Glutamatergic neuron (in vitro differentiated cells): ENCODE measurements around the gene TBRG4. TPM values are rescaled to one million over a fixed set of nuclear protein-coding genes. Genes with fewer than 3 reads are reported as not detected.

Experiments
- DNase-seq: peaks from one replicate; pipeline ENCODE4 v3.0.0; 2022
- H3K27ac Mint-ChIP-seq: one replicate; pipeline ENCODE4 v1.8.0; 2020; ENCODE audit warnings: mild to moderate bottlenecking, mixed read lengths, inconsistent platforms; ENCODE audit not compliant: unreplicated experiment
- H3K27me3 Mint-ChIP-seq: one replicate; pipeline ENCODE4 v1.8.0; 2020; ENCODE audit warnings: mild to moderate bottlenecking, moderate library complexity, mixed read lengths, inconsistent platforms; ENCODE audit not compliant: unreplicated experiment
- H3K36me3 Mint-ChIP-seq: one replicate; pipeline ENCODE4 v1.8.0; 2020; ENCODE audit warnings: mild to moderate bottlenecking, mixed read lengths, inconsistent platforms; ENCODE audit not compliant: unreplicated experiment
- H3K4me1 Mint-ChIP-seq: one replicate; pipeline ENCODE4 v1.8.0; 2020; ENCODE audit warnings: mild to moderate bottlenecking, low read depth, mixed read lengths, inconsistent platforms; ENCODE audit not compliant: unreplicated experiment
- H3K4me3 Mint-ChIP-seq: one replicate; pipeline ENCODE4 v1.8.0; 2020; ENCODE audit warnings: mild to moderate bottlenecking, mixed read lengths, inconsistent platforms; ENCODE audit not compliant: unreplicated experiment
- H3K9me3 Mint-ChIP-seq: one replicate; pipeline ENCODE4 v1.8.0; 2020; ENCODE audit warnings: mild to moderate bottlenecking, moderate library complexity, mixed read lengths, inconsistent platforms; ENCODE audit not compliant: unreplicated experiment
- total RNA-seq: library from RNA; stranded (reverse); fragmentation: NEBNext Ultra II Directional; extraction: Animal tissue kit (Norgen Biotek cat#: 25700); gene quantifications from one replicate; pipeline ENCODE4 v1.2.1, GENCODE V29; 2021; ENCODE audit not compliant: unreplicated experiment
- TF ChIP-seq, protein P1 (sequence below): fragments of 200-600 bp; sonication (generic); IDR thresholded peaks from one replicate; pipeline ENCODE4 v1.5.0; 2021; ENCODE audit not compliant: partially characterized antibody, unreplicated experiment

TBRG4 gene
- total RNA-seq, 1 donor from 2014 or later, result 90.1 TPM

DNA sequence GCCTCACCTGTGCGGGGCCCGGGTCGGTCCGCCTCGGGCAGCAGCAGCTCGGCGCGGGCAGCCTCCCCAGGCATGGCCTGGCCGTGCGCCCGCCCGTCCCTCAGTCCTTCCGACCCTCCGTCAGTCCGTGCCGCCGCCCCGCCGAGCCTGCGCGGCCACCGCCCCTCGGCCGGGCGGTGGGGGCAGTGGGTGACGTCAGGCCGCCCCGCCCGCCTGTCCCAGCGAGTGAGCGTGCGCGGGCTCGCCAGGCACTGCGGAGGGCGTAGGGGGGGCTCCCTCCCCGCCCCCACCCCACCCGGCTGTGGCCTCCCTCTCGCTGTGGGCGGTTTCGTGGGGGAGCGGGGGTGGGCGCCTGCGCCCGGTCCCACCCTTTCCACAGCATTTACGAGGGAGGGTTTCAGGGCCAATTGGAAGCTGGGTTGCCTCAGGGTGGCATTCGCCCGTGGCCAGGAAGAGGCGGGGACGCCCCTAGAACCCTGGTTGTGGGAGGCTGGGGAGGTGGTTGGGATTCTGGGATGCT is 22.6 kb downstream of the TBRG4 start, which contains the start of gene NACAD:
TSS of gene NACAD (minus strand) at position 149 of the 520 bp plus-strand sequence. CDS start at position 74, 75 bp downstream.
- Mint-ChIP-seq H3K4me1 (peaks cover 9% of the 10 kb centered on the region), H3K4me3 (peak within 1 kb of the TSS; percentile 88), H3K27ac (peak within 1 kb of the TSS; percentile 64), H3K9me3 (peaks cover 9% of the 10 kb centered on the region), H3K36me3 (peaks cover 4% of the 10 kb centered on the region), H3K27me3 (peaks cover 7% of the 10 kb centered on the region)
- TF ChIP-seq, protein P1, sequence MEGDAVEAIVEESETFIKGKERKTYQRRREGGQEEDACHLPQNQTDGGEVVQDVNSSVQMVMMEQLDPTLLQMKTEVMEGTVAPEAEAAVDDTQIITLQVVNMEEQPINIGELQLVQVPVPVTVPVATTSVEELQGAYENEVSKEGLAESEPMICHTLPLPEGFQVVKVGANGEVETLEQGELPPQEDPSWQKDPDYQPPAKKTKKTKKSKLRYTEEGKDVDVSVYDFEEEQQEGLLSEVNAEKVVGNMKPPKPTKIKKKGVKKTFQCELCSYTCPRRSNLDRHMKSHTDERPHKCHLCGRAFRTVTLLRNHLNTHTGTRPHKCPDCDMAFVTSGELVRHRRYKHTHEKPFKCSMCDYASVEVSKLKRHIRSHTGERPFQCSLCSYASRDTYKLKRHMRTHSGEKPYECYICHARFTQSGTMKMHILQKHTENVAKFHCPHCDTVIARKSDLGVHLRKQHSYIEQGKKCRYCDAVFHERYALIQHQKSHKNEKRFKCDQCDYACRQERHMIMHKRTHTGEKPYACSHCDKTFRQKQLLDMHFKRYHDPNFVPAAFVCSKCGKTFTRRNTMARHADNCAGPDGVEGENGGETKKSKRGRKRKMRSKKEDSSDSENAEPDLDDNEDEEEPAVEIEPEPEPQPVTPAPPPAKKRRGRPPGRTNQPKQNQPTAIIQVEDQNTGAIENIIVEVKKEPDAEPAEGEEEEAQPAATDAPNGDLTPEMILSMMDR, result no peak
- peak; percentile 74 for DNase-seq

- H3K27me3 Mint-ChIP-seq, result peaks cover 7% of the 10 kb centered on the region
- TF ChIP-seq, protein P1, result no peak
- H3K4me3 Mint-ChIP-seq, result peak overlapping the region; percentile 88
- peaks cover 6% of the 10 kb centered on the region for H3K9me3 Mint-ChIP-seq
- no peaks in the 10 kb centered on the region for H3K36me3 Mint-ChIP-seq
- peak overlapping the region; percentile 33 for H3K27ac Mint-ChIP-seq
- peaks cover 9% of the 10 kb centered on the region for H3K4me1 Mint-ChIP-seq
- DNase-seq, result no peak
Observed at GRCh38 chr7:45088146-45088701, 23.3 kb downstream of the TBRG4 start.

DNA sequence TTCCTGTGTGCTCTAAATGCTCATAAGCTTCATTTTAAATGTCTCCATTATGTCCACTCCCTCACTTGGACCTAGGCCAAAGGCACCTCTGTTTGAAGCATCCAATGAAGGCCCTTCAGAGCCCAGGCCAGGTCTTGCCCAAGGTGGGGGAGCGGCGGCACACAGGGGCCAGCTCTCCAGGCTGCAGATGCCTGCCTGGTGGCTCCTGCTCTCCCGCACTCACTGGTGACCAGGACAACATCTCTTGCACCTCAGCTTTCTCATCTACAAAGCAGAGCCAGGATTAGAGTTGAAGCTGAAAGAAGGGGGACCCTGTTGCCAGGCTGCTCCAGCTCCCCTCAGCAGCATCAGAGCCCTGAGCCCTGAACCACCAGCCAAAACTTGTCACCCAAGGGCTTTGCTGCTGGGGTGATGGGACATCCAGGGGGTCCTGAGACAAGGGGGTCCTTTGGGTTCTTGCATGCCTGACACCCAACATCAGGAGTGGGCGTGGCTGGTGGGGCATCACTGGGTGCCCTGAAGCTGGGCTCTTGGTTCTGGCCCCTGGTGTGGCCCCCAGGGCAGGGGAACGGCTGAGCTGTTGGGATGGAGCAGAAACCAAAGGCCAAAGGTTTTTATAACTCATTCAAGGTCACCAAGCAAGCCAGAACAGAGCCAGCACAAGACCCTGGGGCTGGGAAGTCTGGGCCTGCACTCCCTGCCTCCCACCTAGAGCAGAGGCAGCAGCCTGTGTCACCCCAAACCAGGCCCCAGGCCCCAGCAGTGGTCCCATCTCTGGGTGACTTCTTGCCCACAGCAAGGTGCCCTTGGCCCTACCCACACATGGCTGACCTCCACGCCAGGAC is 24.0 kb downstream of the TBRG4 start:
- TF ChIP-seq, protein P1, result no peak
- H3K9me3 Mint-ChIP-seq, result peaks cover 6% of the 10 kb centered on the region
- peak overlapping the region; percentile 33 for H3K27ac Mint-ChIP-seq

DNA sequence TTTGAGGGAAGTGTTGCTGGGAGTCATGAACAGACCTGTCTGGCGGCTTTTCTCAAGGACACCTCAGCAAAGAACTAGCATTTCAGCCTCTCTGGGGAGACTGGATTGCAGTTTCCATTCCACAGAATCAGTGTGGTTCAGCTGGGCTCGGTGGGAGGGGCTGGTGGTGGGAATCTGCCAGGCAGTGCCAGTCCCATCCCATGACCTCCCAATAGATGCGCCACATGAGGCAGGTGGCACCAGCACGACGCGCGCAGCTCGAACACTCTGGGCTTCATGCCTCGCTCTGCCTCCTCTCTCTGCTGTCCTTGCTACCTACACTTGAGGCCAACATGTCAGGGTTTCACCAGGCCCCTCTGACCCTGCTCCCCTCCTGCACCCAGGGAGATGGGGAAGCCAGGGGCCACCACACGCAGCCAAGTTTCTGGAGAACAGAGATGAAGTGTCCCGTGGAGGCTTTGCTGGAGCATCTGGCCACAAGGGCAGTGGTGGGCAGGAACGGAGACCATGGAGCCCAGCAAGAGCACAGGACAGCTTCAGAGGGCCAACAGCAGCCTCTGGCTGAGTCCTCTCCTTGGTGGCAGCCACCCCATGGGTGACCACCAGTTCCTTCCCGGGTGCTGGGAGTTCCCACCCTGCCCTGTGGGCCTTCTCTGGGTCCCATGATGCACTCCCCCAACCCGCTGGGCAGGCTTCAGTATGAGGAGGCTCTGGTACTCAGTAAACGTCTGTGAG is 25.0 kb downstream of the TBRG4 start:
- Mint-ChIP-seq H3K27me3 (peaks cover 7% of the 10 kb centered on the region), H3K27ac (no peak overlapping the region), H3K36me3 (no peaks in the 10 kb centered on the region), H3K9me3 (peaks cover 6% of the 10 kb centered on the region), H3K4me1 (peaks cover 9% of the 10 kb centered on the region), H3K4me3 (peak overlapping the region; percentile 88)
- DNase-seq, result no peak
- TF ChIP-seq, protein P1, result no peak

More for the DNA sequence above, 24.0 kb downstream of the TBRG4 start:
- peaks cover 7% of the 10 kb centered on the region for H3K27me3 Mint-ChIP-seq
- peak overlapping the region; percentile 88 for H3K4me3 Mint-ChIP-seq
- DNase-seq, result no peak
- H3K4me1 Mint-ChIP-seq, result peaks cover 9% of the 10 kb centered on the region
- no peaks in the 10 kb centered on the region for H3K36me3 Mint-ChIP-seq
